ENCODE measurements around the gene RB1. TPM values are rescaled to one million over a fixed set of nuclear protein-coding genes. Genes with fewer than 3 reads are reported as not detected.

Gene RB1
- total RNA-seq, 1 donor from 2014 or later = 10.6 TPM

- H3K27me3 ChIP-seq = no peaks in the 10 kb centered on the region
- H3K27ac ChIP-seq = peak overlapping the region; percentile 36 to 52
- TF ChIP-seq CTCF (IDR thresholded peaks at IDR 0.05) = no peak
- peaks cover 5 to 35% of the 10 kb centered on the region in 2 donors for H3K4me1 ChIP-seq
- H3K4me3 ChIP-seq = peak overlapping the region in 1 of 2 donors; percentile 2
- intact Hi-C loops (cut with DNase I) = no loop called here
- no peaks in the 10 kb centered on the region for H3K9me3 ChIP-seq
- no peaks in the 10 kb centered on the region for H3K36me3 ChIP-seq
- no peak for DNase-seq (ENCODE audit: low spot score in 2 of 2)
Observed at GRCh38 chr13:48431987-48432615, 128.6 kb downstream of the RB1 start.

GRCh38 chr13:48434200-48434599 is 130.6 kb downstream of the RB1 start:
- DNase-seq (ENCODE audit: low spot score in 2 of 2) = no peak
- peaks cover 5 to 36% of the 10 kb centered on the region in 2 donors for H3K4me1 ChIP-seq
- H3K9me3 ChIP-seq = no peaks in the 10 kb centered on the region
- no peaks in the 10 kb centered on the region for H3K36me3 ChIP-seq
- H3K27ac ChIP-seq = peak overlapping the region; percentile 19 to 30
- no peaks in the 10 kb centered on the region for H3K27me3 ChIP-seq
- intact Hi-C loops (cut with DNase I) = no loop called here
- no peak for TF ChIP-seq CTCF (IDR thresholded peaks at IDR 0.05)
- H3K4me3 ChIP-seq = no peak overlapping the region

GRCh38 chr13:48436661-48437288 is 133.2 kb downstream of the RB1 start:
- Histone ChIP-seq H3K4me3 (peak overlapping the region in 1 of 2 donors; percentile 31), H3K9me3 (no peaks in the 10 kb centered on the region), H3K27me3 (no peaks in the 10 kb centered on the region), H3K36me3 (no peaks in the 10 kb centered on the region), H3K4me1 (peaks cover 5 to 24% of the 10 kb centered on the region in 2 donors), H3K27ac (peak overlapping the region; percentile 72 to 75)
- TF ChIP-seq CTCF (IDR thresholded peaks at IDR 0.05) = no peak
- DNase-seq (ENCODE audit: low spot score in 2 of 2) = no peak
- intact Hi-C loops (cut with DNase I) = loop anchor here (2.0 kb wide), 1 partner anchor 96 kb away; the partner anchor contains the start of gene RCBTB2

- peak overlapping the region; percentile 72 to 75 for H3K27ac ChIP-seq
- H3K27me3 ChIP-seq = no peaks in the 10 kb centered on the region
- H3K4me3 ChIP-seq = peak overlapping the region in 1 of 2 donors; percentile 31
- H3K4me1 ChIP-seq = peaks cover 5 to 23% of the 10 kb centered on the region in 2 donors
- peak; percentile 45 to 82 for DNase-seq (ENCODE audit: low spot score in 2 of 2)
- intact Hi-C loops (cut with DNase I) = loop anchor here (2.0 kb wide), 1 partner anchor 95 kb away; the partner anchor contains the start of gene RCBTB2
- no peak for TF ChIP-seq CTCF (IDR thresholded peaks at IDR 0.05)
- H3K9me3 ChIP-seq = no peaks in the 10 kb centered on the region
- no peaks in the 10 kb centered on the region for H3K36me3 ChIP-seq
Observed at GRCh38 chr13:48437371-48437770, 133.8 kb downstream of the RB1 start.

- no peaks in the 10 kb centered on the region for H3K36me3 ChIP-seq
- H3K27ac ChIP-seq = peak overlapping the region in 1 of 2 donors; percentile 50
- no peak for DNase-seq (ENCODE audit: low spot score in 2 of 2)
- H3K9me3 ChIP-seq = no peaks in the 10 kb centered on the region
- intact Hi-C loops (cut with DNase I) = no loop called here
- H3K27me3 ChIP-seq = no peaks in the 10 kb centered on the region
- H3K4me3 ChIP-seq = no peak overlapping the region
- peaks cover 5 to 38% of the 10 kb centered on the region in 2 donors for H3K4me1 ChIP-seq
- no peak for TF ChIP-seq CTCF (IDR thresholded peaks at IDR 0.05)
Observed at GRCh38 chr13:48443442-48444208, 140.1 kb downstream of the RB1 start.
